Mesenchymal stem cell (in vitro differentiated cells and primary cell): ENCODE results near the gene XPO6.

Source experiments
- DNase-seq: peaks from one replicate; pipeline ENCODE4 v3.0.0-alpha.2; 2013
- H2AFZ ChIP-seq: one replicate; pipeline ENCODE4 v1.6.1; 2013; ENCODE audit warnings: low read depth, mild to moderate bottlenecking, control low read depth, inconsistent platforms, low read length, moderate library complexity
- H2AK5ac ChIP-seq: 2 replicates; pipeline ENCODE4 v1.6.1; 2013; ENCODE audit warnings: low read length, moderate library complexity, mild to moderate bottlenecking, inconsistent platforms; ENCODE audit not compliant: severe bottlenecking
- H2BK120ac ChIP-seq: one replicate; pipeline ENCODE4 v1.6.1; 2013; ENCODE audit warnings: low read depth, mild to moderate bottlenecking, inconsistent platforms, low read length, moderate library complexity
- H2BK12ac ChIP-seq, 2 experiments: one replicate each; pipeline ENCODE4 v1.6.1; 2013; ENCODE audit warnings: inconsistent platforms in 2 of 2, low read length in 2 of 2, mild to moderate bottlenecking in 2 of 2, moderate library complexity in 2 of 2, control low read depth in 1 of 2
- H2BK15ac ChIP-seq: one replicate; pipeline ENCODE4 v1.6.1; 2013; ENCODE audit warnings: mild to moderate bottlenecking, low read depth, inconsistent platforms; ENCODE audit not compliant: poor library complexity, severe bottlenecking
- H2BK5ac ChIP-seq: 2 replicates; pipeline ENCODE4 v1.6.1; 2013; ENCODE audit warnings: low read depth, mild to moderate bottlenecking, low read length, control low read depth, inconsistent platforms; ENCODE audit not compliant: poor library complexity, severe bottlenecking
- H3K14ac ChIP-seq, 2 experiments: one replicate each; pipeline ENCODE4 v1.6.1; 2013; ENCODE audit warnings: inconsistent platforms in 2 of 2, low read length in 2 of 2, control low read depth in 1 of 2, mild to moderate bottlenecking in 1 of 2, moderate library complexity in 1 of 2
- H3K18ac ChIP-seq, 2 experiments: one replicate each; pipeline ENCODE4 v1.6.1; 2013; ENCODE audit warnings: inconsistent platforms in 2 of 2, low read length in 2 of 2, control low read depth in 1 of 2, low read depth in 1 of 2, mild to moderate bottlenecking in 1 of 2
- H3K23ac ChIP-seq, 2 experiments: one replicate each; pipeline ENCODE4 v1.6.1; 2013; ENCODE audit warnings: inconsistent platforms in 2 of 2, low read length in 2 of 2, mild to moderate bottlenecking in 2 of 2, moderate library complexity in 2 of 2, control low read depth in 1 of 2
- H3K27ac ChIP-seq: 2 replicates; pipeline ENCODE4 v1.5.1; 2013; ENCODE audit warnings: mild to moderate bottlenecking, moderate library complexity, low read length, control low read depth, inconsistent platforms; ENCODE audit not compliant: poor library complexity, severe bottlenecking
- H3K27me3 ChIP-seq, 2 experiments: 2 replicates each; pipeline versions ENCODE4 v1.6.1 to v1.7.0; 2013; ENCODE audit warnings: low read length in 2 of 2, mild to moderate bottlenecking in 2 of 2, moderate library complexity in 2 of 2, control low read depth in 1 of 2, inconsistent platforms in 1 of 2; ENCODE audit not compliant: control insufficient read depth in 1 of 2, insufficient read depth in 1 of 2
- H3K36me3 ChIP-seq, 2 experiments: 2 replicates each; pipeline versions ENCODE4 v1.6.1 to v1.7.0; 2013; ENCODE audit warnings: low read length in 2 of 2, control low read depth in 1 of 2, inconsistent platforms in 1 of 2, low read depth in 1 of 2, mild to moderate bottlenecking in 1 of 2; ENCODE audit not compliant: insufficient read depth in 2 of 2, control insufficient read depth in 1 of 2
- H3K4ac ChIP-seq, 2 experiments: one replicate each; pipeline ENCODE4 v1.6.1; 2013; ENCODE audit warnings: inconsistent platforms in 2 of 2, low read length in 2 of 2, mild to moderate bottlenecking in 2 of 2, moderate library complexity in 2 of 2, control low read depth in 1 of 2, low read depth in 1 of 2
- H3K4me1 ChIP-seq: 2 replicates; pipeline ENCODE4 v1.6.1; 2013; ENCODE audit warnings: low read depth, low read length, control low read depth; ENCODE audit not compliant: control insufficient read depth, insufficient read depth
- H3K4me2 ChIP-seq: 2 replicates; pipeline ENCODE4 v1.6.1; 2013; ENCODE audit warnings: low read length, mild to moderate bottlenecking, inconsistent platforms; ENCODE audit not compliant: poor library complexity, severe bottlenecking
- H3K4me3 ChIP-seq, 2 experiments: 2 replicates each; pipeline versions ENCODE4 v1.5.1 to v1.7.0; 2013; ENCODE audit warnings: low read length in 2 of 2, mild to moderate bottlenecking in 2 of 2, control low read depth in 1 of 2, low read depth in 1 of 2; ENCODE audit not compliant: insufficient read depth in 1 of 2
- H3K79me1 ChIP-seq: replicated peaks from 2 replicates; pipeline ENCODE4 v1.6.1; 2013; ENCODE audit warnings: mild to moderate bottlenecking, control low read depth, low read length, inconsistent platforms; ENCODE audit not compliant: poor library complexity, severe bottlenecking
- H3K9ac ChIP-seq: 2 replicates; pipeline ENCODE4 v1.7.0; 2013; ENCODE audit warnings: mild to moderate bottlenecking, low read length, moderate library complexity
- H3K9me3 ChIP-seq: 2 replicates; pipeline ENCODE4 v1.7.0; 2013; ENCODE audit warnings: mild to moderate bottlenecking, low read length; ENCODE audit not compliant: control insufficient read depth
- H4K8ac ChIP-seq: one replicate; pipeline ENCODE4 v1.6.1; 2013; ENCODE audit warnings: inconsistent platforms, mild to moderate bottlenecking, low read length, moderate library complexity
- H4K91ac ChIP-seq: one replicate; pipeline ENCODE4 v1.6.1; 2013; ENCODE audit warnings: mild to moderate bottlenecking, low read length, inconsistent platforms
- WGBS: methylation state at CpG from one replicate; pipeline ENCODE4 v1.1.7; 2013; ENCODE audit warnings: mixed read lengths; 5-methylcytosine and 5-hydroxymethylcytosine counted together

The XPO6 gene

GRCh38 chr16:28081391-28081968 lies 130.3 kb downstream of the XPO6 start:
- Histone ChIP-seq H3K4me2 (no peak overlapping the region), H3K36me3 (no peaks in the 10 kb centered on the region), H3K9me3 (no peaks in the 10 kb centered on the region), H3K4me1 (peaks cover 1% of the 10 kb centered on the region), H2BK5ac (no peak overlapping the region), H2BK120ac (no peak overlapping the region), H3K27ac (no peak overlapping the region), H3K9ac (no peak overlapping the region), H3K79me1 (no peaks in the 10 kb centered on the region), H2BK12ac (no peak overlapping the region), H2AFZ (no peak overlapping the region), H2BK15ac (no peak overlapping the region), H3K18ac (no peak overlapping the region), H3K23ac (no peak overlapping the region), H3K27me3 (peaks cover 7% of the 10 kb centered on the region in 2 experiments), H3K4me3 (no peak overlapping the region), H3K4ac (no peak overlapping the region), H4K91ac (no peak overlapping the region), H3K14ac (no peak overlapping the region), H4K8ac (no peak overlapping the region), H2AK5ac (no peak overlapping the region)
- DNase-seq, result no peak
- WGBS, result 93% methylated on average over 8 of the region's 9 CpGs

DNA sequence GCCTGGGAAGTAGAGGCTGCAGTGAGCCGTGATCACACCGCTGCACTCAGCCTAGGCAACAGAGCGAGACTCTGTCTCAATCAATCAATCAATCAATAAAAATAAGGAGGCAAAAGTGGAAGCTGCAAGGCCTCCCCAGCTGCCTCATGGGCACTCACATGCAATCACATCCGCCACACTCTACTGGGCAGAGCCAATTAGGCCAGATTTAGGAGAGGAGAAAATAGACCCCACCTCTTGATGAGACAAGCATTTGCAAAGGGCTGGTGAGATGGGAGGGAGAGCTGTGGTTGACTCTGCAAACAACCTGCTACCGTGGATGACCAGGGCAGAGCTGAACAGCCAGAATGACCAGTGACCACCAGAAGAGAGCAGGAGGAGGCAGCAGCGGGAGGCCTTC lies 133.5 kb downstream of the XPO6 start:
- Histone ChIP-seq H2AK5ac (no peak overlapping the region), H3K14ac (no peak overlapping the region), H4K8ac (no peak overlapping the region), H2BK5ac (no peak overlapping the region), H3K18ac (no peak overlapping the region), H3K9me3 (no peaks in the 10 kb centered on the region), H3K4me3 (no peak overlapping the region), H3K4me2 (no peak overlapping the region), H2BK120ac (no peak overlapping the region), H3K27ac (no peak overlapping the region), H2BK12ac (no peak overlapping the region), H3K23ac (no peak overlapping the region), H3K4me1 (no peaks in the 10 kb centered on the region), H3K79me1 (no peaks in the 10 kb centered on the region), H3K36me3 (no peaks in the 10 kb centered on the region), H4K91ac (no peak overlapping the region), H3K27me3 (peaks cover 16 to 27% of the 10 kb centered on the region in 2 experiments), H2AFZ (no peak overlapping the region), H3K4ac (no peak overlapping the region), H2BK15ac (no peak overlapping the region), H3K9ac (no peak overlapping the region)
- DNase-seq, result no peak
- 84% methylated on average over 6 of the region's 6 CpGs for WGBS

DNA sequence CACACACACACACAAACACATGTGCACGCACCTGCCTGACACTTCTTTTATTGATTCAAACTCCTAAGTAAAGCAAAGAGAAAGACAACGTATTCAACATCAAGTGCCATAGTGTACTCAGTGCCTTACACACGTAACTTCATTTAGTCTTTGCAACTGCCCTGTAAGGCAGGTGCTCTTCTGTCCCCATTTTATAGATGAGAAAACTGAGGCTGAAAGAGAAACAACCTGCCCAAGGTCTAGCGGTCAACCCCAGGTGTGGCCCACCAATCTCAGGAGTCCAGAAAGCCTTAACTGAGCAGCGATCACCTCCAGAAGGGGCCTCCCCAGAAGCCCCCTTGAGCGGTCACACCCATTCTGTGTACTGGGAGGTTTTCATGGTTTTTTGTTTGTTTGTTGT lies 137.9 kb downstream of the XPO6 start:
- no peaks in the 10 kb centered on the region for H3K4me1 ChIP-seq
- H2BK15ac ChIP-seq, result no peak overlapping the region
- 92% methylated on average over 6 of the region's 6 CpGs for WGBS
- H3K9me3 ChIP-seq, result no peaks in the 10 kb centered on the region
- no peak overlapping the region for H2BK5ac ChIP-seq
- no peak overlapping the region for H3K4me3 ChIP-seq
- peaks cover 16 to 64% of the 10 kb centered on the region in 2 experiments for H3K27me3 ChIP-seq
- no peak overlapping the region for H2AK5ac ChIP-seq
- no peaks in the 10 kb centered on the region for H3K36me3 ChIP-seq
- H3K79me1 ChIP-seq, result no peaks in the 10 kb centered on the region
- no peak overlapping the region for H3K9ac ChIP-seq
- no peak overlapping the region for H3K14ac ChIP-seq
- H2BK120ac ChIP-seq, result no peak overlapping the region
- no peak overlapping the region for H3K23ac ChIP-seq
- H2BK12ac ChIP-seq, result no peak overlapping the region
- H3K4ac ChIP-seq, result no peak overlapping the region
- H3K4me2 ChIP-seq, result no peak overlapping the region
- DNase-seq, result no peak
- H2AFZ ChIP-seq, result no peak overlapping the region
- H4K8ac ChIP-seq, result no peak overlapping the region
- H4K91ac ChIP-seq, result no peak overlapping the region
- no peak overlapping the region for H3K18ac ChIP-seq
- no peak overlapping the region for H3K27ac ChIP-seq

DNA sequence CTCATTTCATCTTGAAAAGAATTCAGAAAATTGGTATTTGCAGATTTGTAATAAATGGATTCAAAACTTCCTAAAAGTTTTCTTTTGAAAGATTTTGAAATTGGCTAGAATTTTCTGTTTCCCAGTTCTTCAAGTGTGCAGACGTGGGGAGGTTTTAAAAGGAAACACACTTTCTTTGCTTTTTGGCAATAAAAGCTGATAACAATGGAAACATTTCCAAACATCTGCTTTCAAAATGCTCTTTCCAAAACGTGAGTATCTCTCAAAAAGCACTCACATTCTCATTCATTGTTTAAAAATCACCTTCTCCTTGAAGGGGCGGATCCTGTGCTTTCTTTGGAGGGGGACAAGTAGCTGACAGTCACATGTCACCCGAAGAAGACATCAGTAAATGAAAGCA lies 139.7 kb downstream of the XPO6 start:
- no peak overlapping the region for H3K14ac ChIP-seq
- H3K4me2 ChIP-seq, result no peak overlapping the region
- no peaks in the 10 kb centered on the region for H3K79me1 ChIP-seq
- peaks cover 9% of the 10 kb centered on the region for H3K4me1 ChIP-seq
- no peak overlapping the region for H3K4me3 ChIP-seq
- H2BK5ac ChIP-seq, result no peak overlapping the region
- peaks cover 13 to 67% of the 10 kb centered on the region in 2 experiments for H3K27me3 ChIP-seq
- no peak overlapping the region for H4K8ac ChIP-seq
- no peak overlapping the region for H2AFZ ChIP-seq
- H2BK12ac ChIP-seq, result no peak overlapping the region
- H3K36me3 ChIP-seq, result no peaks in the 10 kb centered on the region
- H3K9ac ChIP-seq, result no peak overlapping the region
- H2BK120ac ChIP-seq, result no peak overlapping the region
- no peak overlapping the region for H2BK15ac ChIP-seq
- 45% methylated on average over 2 of the region's 4 CpGs for WGBS
- H3K4ac ChIP-seq, result no peak overlapping the region
- H4K91ac ChIP-seq, result no peak overlapping the region
- H3K18ac ChIP-seq, result no peak overlapping the region
- no peak overlapping the region for H2AK5ac ChIP-seq
- H3K9me3 ChIP-seq, result no peaks in the 10 kb centered on the region
- H3K23ac ChIP-seq, result no peak overlapping the region
- H3K27ac ChIP-seq, result no peak overlapping the region
- DNase-seq, result no peak
